ENCODE data around the gene FOXD4L6.
"Not testable (repeated sequence)": the region's sequence is repeated elsewhere in the genome, so short reads cannot be mapped to it uniquely, and the experiment has no call there.

The FOXD4L6 gene

DNA sequence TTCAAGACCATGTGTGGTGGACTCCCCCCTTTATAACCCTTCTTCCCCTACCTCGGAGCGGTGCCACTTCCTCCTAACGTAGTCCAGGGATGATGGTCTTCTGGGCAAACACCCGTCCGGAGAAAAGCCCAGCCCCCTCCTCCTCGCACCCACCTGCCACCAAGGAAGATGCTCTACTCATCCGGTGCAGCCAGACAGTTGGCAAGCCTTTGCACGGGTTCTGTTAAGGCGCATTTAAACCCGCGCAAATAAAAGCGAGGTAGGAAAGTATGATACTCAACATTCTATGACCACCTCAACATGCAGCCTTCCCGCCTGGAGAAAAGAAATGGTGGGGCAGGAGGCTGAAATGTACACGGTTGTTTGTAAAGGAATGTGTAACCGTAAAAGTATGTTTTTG lies at the start of gene FOXD4L6:
Gene FOXD4L6 (minus strand): TSS at position 101 of the 400 bp plus-strand sequence. CDS start 298 bp downstream, outside the sequence.
- DNase-seq = not testable (repeated sequence)

- DNase-seq = not testable (repeated sequence)
Measured at GRCh38 chr9:41174994-41175393, 46.5 kb upstream of the FOXD4L6 start.

- DNase-seq = not testable (repeated sequence)
Measured at GRCh38 chr9:41150116-41150515, 21.6 kb upstream of the FOXD4L6 start.

GRCh38 chr9:41141878-41142277 lies 13.4 kb upstream of the FOXD4L6 start:
- DNase-seq = not testable (repeated sequence)

GRCh38 chr9:41126746-41127446 lies 1.6 kb downstream of the FOXD4L6 start:
- DNase-seq = not testable (repeated sequence)

- DNase-seq = not testable (repeated sequence)
Measured at GRCh38 chr9:41125936-41126335, 2.5 kb downstream of the FOXD4L6 start.

- not testable (repeated sequence) for DNase-seq
Measured at GRCh38 chr9:41125109-41125658, 3.3 kb downstream of the FOXD4L6 start.

DNA sequence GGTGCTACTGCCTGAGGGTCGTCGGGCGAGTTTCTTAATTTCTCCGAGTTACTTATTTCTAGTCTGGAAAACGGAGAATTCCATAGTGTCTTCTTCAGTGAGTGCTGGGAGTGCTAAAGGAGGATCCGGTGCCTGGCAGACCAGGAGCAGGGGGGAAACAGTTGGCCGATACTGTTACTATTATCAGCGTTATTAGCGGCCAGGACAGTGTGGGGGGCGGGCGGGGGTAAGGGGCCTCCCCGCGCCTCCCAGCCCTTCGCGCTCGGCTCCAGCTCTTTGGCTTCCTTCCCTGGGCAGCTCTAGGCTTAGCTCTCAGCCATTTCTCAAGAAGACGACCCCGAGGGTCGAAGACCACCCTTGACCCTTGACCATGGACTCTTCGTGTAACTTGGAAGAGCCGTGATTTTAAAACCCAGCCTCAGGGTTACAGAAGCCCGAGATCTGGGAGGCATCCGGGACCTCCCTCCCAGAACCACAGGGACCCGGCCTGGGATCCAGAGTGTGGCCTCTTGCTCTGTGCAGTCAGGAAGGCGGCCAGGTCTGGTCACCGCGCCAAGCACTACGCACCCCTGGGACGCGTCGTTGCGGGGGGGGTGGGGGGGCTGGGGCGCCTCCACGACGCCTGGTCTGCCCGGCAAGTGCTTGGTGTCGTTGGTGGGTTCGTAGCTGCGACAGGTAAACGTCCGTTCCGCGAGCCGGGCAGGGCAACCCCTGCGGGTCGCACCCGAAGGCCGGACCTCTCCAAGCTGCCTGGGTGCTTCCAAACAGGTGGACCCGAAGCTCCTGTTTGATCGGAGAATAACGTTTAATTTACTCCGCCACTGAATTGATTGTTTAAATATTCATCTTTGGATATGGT lies 4.0 kb downstream of the FOXD4L6 start:
- DNase-seq = not testable (repeated sequence)

DNA sequence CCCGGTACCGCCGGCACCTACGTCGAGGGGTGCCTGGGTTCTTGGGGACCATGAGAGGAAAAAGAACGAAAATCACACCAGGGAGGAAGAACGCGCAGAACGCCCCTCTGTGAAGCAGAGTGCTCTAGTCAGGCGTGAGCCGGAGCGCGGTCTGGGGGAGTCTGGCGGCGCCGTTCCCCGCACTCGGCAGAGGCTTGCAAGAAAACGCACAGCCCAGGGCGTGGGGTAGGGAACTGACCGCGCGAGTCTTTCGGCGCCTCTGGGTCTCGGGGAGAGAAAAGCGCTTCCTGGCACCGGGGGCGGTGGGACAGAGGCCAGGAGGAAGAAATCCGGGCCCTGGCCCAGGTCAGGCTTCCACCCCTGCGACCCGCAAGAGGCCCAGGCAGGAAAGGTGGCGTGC lies 4.7 kb downstream of the FOXD4L6 start:
- DNase-seq = not testable (repeated sequence)

DNA sequence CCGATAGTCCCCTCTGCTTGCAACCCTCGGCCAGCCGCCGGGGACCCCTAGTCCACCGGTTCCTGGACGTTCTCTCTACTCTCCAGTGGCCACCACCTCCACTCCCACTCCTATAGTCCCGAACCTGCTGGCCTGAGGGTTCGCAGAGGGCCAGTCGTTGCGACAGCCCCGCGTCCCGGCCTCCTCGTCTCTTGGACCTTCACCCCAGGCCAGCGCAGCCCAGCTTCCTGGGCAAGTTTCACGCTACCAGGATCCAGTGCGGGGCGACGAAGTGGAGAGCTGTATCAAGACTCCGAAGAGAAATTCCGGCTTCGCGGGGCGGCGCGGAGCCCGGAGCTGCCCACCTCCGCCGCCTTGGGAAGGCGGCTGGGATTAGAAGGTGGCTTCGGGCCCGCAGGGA lies 5.1 kb downstream of the FOXD4L6 start:
- not testable (repeated sequence) for DNase-seq

- not testable (repeated sequence) for DNase-seq
Measured at GRCh38 chr9:41120696-41121095, 7.8 kb downstream of the FOXD4L6 start.

- not testable (repeated sequence) for DNase-seq
Measured at GRCh38 chr9:41119719-41120118, 8.8 kb downstream of the FOXD4L6 start.

GRCh38 chr9:41119311-41119710 lies 9.2 kb downstream of the FOXD4L6 start:
- peak; percentile 54 for DNase-seq

DNA sequence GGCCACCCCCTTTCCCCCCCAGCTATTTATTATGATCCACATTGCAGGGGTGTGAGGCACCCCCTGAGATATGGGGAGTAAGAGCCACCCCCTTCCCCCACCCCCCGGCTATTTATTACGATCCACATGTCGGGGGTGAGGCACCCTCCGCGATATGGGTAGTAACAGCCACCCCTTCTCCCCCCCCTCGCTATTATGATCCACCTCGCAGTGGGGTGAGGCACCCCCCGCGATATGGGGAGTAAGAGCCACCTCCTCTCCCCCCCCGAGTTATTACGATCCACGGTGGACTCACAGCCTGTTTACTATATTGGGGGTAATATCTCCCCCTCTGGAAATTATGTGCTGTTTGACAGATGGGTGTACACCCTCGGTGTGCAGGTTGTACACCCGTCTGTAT lies 15.1 kb downstream of the FOXD4L6 start:
- not testable (repeated sequence) for DNase-seq

GRCh38 chr9:41111414-41111813 lies 17.1 kb downstream of the FOXD4L6 start:
- peak; percentile 51 for DNase-seq

GRCh38 chr9:41110913-41111312 lies 17.6 kb downstream of the FOXD4L6 start:
- DNase-seq = peak; percentile 62

DNA sequence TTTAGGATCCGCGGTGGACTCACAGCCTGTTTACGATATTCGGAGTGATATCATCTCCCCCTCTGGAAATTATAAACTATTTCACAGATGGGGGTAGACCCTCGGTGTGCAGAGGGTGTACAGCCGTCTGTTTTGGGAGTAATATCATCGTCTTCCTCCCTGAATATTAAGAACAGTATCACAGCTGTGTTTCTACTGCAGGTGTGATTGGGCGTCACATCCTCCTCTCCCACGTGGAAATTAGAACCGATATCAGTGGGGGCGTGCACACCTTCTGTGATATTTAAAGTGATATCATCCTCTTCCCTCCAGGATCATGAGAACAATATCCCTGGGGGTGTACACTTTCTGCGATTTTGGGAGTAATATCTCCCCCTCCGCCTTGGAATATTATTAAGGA lies 19.2 kb downstream of the FOXD4L6 start:
- peak; percentile 62 for DNase-seq

DNA sequence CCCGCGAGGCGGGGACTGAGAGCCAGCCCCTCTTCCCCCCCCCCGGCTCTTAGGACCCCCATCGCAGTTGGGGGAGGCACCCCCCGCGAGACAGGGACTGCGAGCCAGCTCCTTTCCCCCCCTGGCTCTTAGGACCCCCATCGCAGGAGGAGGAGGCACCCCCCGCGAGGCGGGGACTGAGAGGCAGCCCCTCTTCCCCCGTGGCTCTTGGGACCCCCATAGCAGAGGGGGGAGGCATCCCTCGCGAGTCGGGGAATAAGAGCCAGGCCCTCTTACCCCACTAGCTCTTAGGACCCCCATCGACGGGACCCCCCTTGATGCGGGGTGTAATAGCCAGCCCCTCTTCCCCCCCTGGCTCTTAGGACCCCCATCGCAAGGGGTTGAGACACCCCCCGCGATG lies 19.7 kb downstream of the FOXD4L6 start:
- peak; percentile 59 for DNase-seq

DNA sequence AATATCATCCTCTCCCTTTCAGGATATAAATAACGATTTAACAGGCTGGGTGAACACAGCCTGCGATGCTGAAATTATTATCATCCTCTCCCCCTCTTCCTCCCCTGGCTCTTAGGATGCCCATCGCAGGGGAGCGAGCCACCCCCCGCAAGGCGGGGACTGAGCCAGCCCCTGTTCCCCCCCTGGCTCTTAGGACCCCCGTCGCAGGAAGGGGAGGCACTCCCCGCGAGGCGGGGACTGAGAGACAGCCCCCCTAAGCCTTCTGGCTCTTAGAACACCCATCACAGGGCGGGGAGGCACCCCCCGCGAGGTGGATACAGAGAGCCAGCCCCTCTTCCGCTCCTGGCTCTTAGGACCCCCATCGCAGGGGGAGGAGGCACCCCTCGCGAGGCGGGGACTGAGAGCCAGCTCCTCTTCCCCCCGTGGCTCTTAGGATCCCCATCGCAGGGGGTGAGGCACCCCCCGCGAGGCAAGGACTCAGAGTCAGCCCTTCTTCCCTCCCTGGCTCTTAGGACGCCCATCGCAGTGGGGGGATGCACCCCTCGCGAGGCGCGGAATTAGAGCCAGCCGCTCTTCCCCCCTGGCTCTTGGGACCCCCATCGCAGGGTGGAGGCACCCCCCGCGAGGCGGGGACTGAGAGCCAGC lies 21.9 kb downstream of the FOXD4L6 start:
- not testable (repeated sequence) for DNase-seq

- DNase-seq = not testable (repeated sequence)
Measured at GRCh38 chr9:41105557-41106253, 22.8 kb downstream of the FOXD4L6 start.

DNA sequence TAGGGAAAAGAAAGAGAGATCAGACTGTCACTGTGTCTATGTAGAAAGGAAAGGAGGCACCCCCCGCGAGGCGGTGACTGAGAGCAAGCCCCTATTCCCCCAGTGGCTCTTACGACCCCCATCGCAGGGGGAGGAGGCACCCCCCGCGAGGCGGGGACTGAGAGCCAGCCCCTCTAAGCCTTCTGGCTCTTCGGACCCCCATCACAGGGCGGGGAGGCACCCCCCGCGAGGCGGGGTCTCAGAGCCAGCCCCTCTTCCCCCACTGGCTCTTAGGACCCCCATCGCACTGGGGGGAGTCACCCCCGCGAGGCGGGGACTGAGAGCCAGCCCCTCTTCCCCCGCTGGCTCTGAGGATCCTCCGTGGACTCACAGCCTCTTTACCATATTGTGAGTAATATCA lies 23.9 kb downstream of the FOXD4L6 start:
- not testable (repeated sequence) for DNase-seq

- not testable (repeated sequence) for DNase-seq
Measured at GRCh38 chr9:41100508-41100907, 28.0 kb downstream of the FOXD4L6 start.

Measured in activated effector memory CD4-positive, alpha-beta T cell treated with anti-CD3 and anti-CD28 coated beads, Interleukin-2, amount 50 U/mL, for 16 hours (primary cell).